Measurements from ENCODE around the gene WNT7A.
"Not testable (repeated sequence)": the region's sequence is repeated elsewhere in the genome, so short reads cannot be mapped to it uniquely, and the experiment has no call there.

The WNT7A gene

GRCh38 chr3:13879946-13880810 is at the start of gene WNT7A:
TSS of gene WNT7A (minus strand) at chr3:13880071. CDS start at chr3:13879816, 255 bp downstream.
- DNase-seq = peak; percentile 25

GRCh38 chr3:13928741-13929140 is 48.9 kb upstream of the WNT7A start:
- not testable (repeated sequence) for DNase-seq

- DNase-seq = no peak
Observed at GRCh38 chr3:13927295-13927694, 47.4 kb upstream of the WNT7A start.

- DNase-seq = no peak
Observed at GRCh38 chr3:13916375-13916774, 36.5 kb upstream of the WNT7A start.

GRCh38 chr3:13902648-13903238 is 22.9 kb upstream of the WNT7A start:
- no peak for DNase-seq

GRCh38 chr3:13901935-13902584 is 22.2 kb upstream of the WNT7A start:
- no peak for DNase-seq

- no peak for DNase-seq
Observed at GRCh38 chr3:13898346-13898745, 18.5 kb upstream of the WNT7A start.

GRCh38 chr3:13896473-13897154 is 16.7 kb upstream of the WNT7A start:
- peak; percentile 75 for DNase-seq

GRCh38 chr3:13895155-13896105 is 15.6 kb upstream of the WNT7A start:
- DNase-seq = peak; percentile 91

GRCh38 chr3:13894807-13895154 is 14.9 kb upstream of the WNT7A start:
- no peak for DNase-seq

- no peak for DNase-seq
Observed at GRCh38 chr3:13894096-13894806, 14.4 kb upstream of the WNT7A start.

GRCh38 chr3:13892304-13892703 is 12.4 kb upstream of the WNT7A start:
- DNase-seq = no peak

- peak; percentile 26 for DNase-seq
Observed at GRCh38 chr3:13891492-13892073, 11.7 kb upstream of the WNT7A start.

- no peak for DNase-seq
Observed at GRCh38 chr3:13891017-13891392, 11.1 kb upstream of the WNT7A start.

- no peak for DNase-seq
Observed at GRCh38 chr3:13890377-13891016, 10.6 kb upstream of the WNT7A start.

GRCh38 chr3:13888576-13888975 is 8.7 kb upstream of the WNT7A start:
- no peak for DNase-seq

- no peak for DNase-seq
Observed at GRCh38 chr3:13887495-13888300, 7.8 kb upstream of the WNT7A start.

GRCh38 chr3:13886593-13887129 is 6.8 kb upstream of the WNT7A start:
- no peak for DNase-seq

- DNase-seq = no peak
Observed at GRCh38 chr3:13885704-13886010, 5.8 kb upstream of the WNT7A start.

All from NCI-H2029 (cell line).